Measurements from ENCODE around the gene ZNF775.

DNA sequence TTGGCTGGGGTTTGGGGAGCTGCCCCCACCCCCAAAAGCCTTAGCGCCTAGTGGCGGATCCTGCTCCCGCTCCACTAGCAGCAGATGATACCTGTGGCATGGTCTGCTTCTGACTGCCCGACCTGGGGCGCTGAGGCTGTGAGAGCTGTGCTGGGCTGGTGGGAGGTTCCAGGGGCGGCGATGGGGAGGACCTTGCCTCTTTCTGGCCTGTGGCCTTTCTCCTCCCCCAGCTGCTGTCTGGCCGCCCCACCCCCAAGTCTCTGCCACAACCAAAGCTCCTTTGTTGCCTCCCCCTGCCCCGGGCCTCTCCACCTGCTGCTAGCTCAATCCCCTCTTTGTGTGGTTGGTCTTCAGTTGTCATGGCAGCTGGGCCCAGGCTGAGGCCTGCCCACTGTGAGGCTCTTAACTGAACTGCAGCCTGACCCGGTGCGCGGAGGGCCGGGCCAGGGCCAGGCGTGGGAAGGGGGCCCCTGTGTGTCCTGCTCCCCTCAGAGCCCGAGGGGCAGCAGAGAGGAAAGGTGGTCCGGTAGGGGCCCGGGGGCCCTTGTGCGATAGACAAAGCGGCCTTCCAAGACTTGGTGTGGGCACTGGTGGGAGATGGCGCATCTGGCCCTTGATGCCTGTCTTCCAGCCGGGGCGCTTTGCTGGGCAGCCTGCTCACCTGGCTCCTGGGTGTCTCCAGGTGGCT, 4.7 kb downstream of the ZNF775 start:
- TF ChIP-seq, protein P1, sequence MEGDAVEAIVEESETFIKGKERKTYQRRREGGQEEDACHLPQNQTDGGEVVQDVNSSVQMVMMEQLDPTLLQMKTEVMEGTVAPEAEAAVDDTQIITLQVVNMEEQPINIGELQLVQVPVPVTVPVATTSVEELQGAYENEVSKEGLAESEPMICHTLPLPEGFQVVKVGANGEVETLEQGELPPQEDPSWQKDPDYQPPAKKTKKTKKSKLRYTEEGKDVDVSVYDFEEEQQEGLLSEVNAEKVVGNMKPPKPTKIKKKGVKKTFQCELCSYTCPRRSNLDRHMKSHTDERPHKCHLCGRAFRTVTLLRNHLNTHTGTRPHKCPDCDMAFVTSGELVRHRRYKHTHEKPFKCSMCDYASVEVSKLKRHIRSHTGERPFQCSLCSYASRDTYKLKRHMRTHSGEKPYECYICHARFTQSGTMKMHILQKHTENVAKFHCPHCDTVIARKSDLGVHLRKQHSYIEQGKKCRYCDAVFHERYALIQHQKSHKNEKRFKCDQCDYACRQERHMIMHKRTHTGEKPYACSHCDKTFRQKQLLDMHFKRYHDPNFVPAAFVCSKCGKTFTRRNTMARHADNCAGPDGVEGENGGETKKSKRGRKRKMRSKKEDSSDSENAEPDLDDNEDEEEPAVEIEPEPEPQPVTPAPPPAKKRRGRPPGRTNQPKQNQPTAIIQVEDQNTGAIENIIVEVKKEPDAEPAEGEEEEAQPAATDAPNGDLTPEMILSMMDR (IDR thresholded peaks at IDR 0.05): no peak
- no peak for TF ChIP-seq ZFX (IDR thresholded peaks at IDR 0.05; ENCODE audit: borderline replicate concordance)

All from 22Rv1 (cell line).